ENCODE data around the gene TMEM184C.

TMEM184C gene

DNA sequence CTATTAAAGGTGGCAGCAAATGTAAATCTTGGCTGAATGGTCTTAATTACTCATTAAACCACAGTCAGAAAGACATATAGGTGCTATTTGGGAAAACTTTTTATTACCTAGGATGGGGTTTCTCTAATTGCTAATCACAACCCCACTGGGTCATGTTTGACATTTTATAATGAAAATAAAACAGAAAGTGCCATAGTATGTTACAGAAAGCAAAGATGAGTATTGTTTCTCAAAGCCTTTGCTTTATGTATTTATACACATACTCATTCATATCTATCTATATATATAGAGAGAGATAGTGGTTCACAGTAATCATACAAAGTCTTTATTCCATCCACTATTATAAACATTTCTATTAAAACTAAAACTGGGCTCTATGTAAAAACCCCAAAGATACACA, 18.2 kb downstream of the TMEM184C start:
- no peak overlapping the region for H3K4me3 ChIP-seq (ENCODE audit: low read depth, low read length)
- no peak for TF ChIP-seq CTCF (IDR thresholded peaks at IDR 0.05; ENCODE audit: borderline replicate concordance, insufficient read depth, low read depth, low read length)

DNA sequence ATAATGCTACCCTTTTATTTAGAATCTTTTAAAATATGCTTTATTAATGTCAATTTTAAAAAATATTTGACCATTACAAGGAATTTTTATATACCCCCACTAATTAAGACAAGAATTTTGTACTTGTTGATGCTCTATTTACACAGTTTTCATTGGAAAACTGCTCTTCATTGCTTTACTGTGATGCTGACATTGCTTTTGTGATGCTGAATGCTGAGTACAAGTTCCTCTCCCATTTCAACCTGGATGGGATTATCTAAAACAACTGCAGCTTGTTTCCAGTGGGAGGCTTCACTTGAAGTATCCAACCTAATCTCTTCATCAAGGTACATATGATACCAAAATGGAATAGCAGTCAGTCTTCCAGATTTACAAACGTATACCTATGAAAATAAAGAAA, 21.2 kb downstream of the TMEM184C start:
- no peak overlapping the region for H3K4me3 ChIP-seq (ENCODE audit: low read depth, low read length)
- no peak for TF ChIP-seq CTCF (IDR thresholded peaks at IDR 0.05; ENCODE audit: borderline replicate concordance, insufficient read depth, low read depth, low read length)

DNA sequence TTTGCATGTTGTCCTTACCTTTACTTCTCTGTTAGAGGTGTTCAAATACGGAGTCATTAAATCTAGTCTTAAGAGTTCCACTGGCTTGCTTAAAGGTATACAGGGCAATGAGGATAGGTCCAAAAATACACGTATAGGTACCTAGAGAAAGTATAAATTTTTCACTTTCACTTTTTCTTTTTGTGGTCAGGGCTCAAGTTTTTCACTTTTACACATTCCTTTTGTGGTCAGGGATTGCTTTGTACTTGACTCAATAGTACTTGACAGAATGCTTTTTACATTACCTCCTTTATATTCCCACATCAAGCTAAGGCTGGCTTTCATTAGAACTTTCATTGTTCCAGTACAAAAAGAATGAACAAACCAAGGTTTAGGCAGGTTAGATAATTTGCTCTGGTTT, 21.7 kb downstream of the TMEM184C start:
- no peak for TF ChIP-seq CTCF (IDR thresholded peaks at IDR 0.05; ENCODE audit: borderline replicate concordance, insufficient read depth, low read depth, low read length)
- H3K4me3 ChIP-seq (ENCODE audit: low read depth, low read length), result no peak overlapping the region

- TF ChIP-seq CTCF (IDR thresholded peaks at IDR 0.05; ENCODE audit: borderline replicate concordance, insufficient read depth, low read depth, low read length), result no peak
- H3K4me3 ChIP-seq (ENCODE audit: low read depth, low read length), result no peak overlapping the region
These were observed 22.2 kb downstream of the TMEM184C start for GRCh38 chr4:147639388-147639787.

GRCh38 chr4:147640331-147640730, 23.1 kb downstream of the TMEM184C start:
- no peak overlapping the region for H3K4me3 ChIP-seq (ENCODE audit: low read depth, low read length)
- TF ChIP-seq CTCF (IDR thresholded peaks at IDR 0.05; ENCODE audit: borderline replicate concordance, insufficient read depth, low read depth, low read length), result no peak

- TF ChIP-seq CTCF (IDR thresholded peaks at IDR 0.05; ENCODE audit: borderline replicate concordance, insufficient read depth, low read depth, low read length), result no peak
- no peak overlapping the region for H3K4me3 ChIP-seq (ENCODE audit: low read depth, low read length)
These were observed 26.4 kb downstream of the TMEM184C start for GRCh38 chr4:147643616-147644015.

- no peak for TF ChIP-seq CTCF (IDR thresholded peaks at IDR 0.05; ENCODE audit: borderline replicate concordance, insufficient read depth, low read depth, low read length)
- H3K4me3 ChIP-seq (ENCODE audit: low read depth, low read length), result no peak overlapping the region
These were observed 27.3 kb downstream of the TMEM184C start for GRCh38 chr4:147644471-147644870.
